Activated naive CD4-positive, alpha-beta T cell (primary cell): ENCODE measurements around the gene RSRC2.
A peak's percentile ranks its signal among the peaks of the same experiment; 100 is the strongest.
"Not testable (repeated sequence)": the region's sequence is repeated elsewhere in the genome, so short reads cannot be mapped to it uniquely, and the experiment has no call there.

Experiments used
- DNase-seq, 4 experiments: peaks; one replicate each; lab custom pipeline; 2025; lab: John Stamatoyannopoulos, UW

The RSRC2 gene

GRCh38 chr12:122486805-122487426, 39.8 kb downstream of the RSRC2 start:
- DNase-seq = no peak

GRCh38 chr12:122486360-122486759, 40.4 kb downstream of the RSRC2 start:
- DNase-seq = not testable (repeated sequence)

- not testable (repeated sequence) for DNase-seq
Observed at GRCh38 chr12:122484385-122484784, 42.4 kb downstream of the RSRC2 start.

- DNase-seq = no peak
Observed at GRCh38 chr12:122483969-122484368, 42.8 kb downstream of the RSRC2 start.

GRCh38 chr12:122481861-122482260, 44.9 kb downstream of the RSRC2 start:
- no peak for DNase-seq

GRCh38 chr12:122480753-122481152, 46.0 kb downstream of the RSRC2 start:
- no peak for DNase-seq

- DNase-seq = no peak
Observed at GRCh38 chr12:122474324-122474716, 52.4 kb downstream of the RSRC2 start.

GRCh38 chr12:122473543-122474323, 53.0 kb downstream of the RSRC2 start:
- DNase-seq = peak in 1 of 4 experiments; percentile 10

- no peak for DNase-seq
Observed at GRCh38 chr12:122471324-122472226, 55.2 kb downstream of the RSRC2 start.

GRCh38 chr12:122470576-122470975, 56.2 kb downstream of the RSRC2 start:
- DNase-seq = not testable (repeated sequence)

DNA sequence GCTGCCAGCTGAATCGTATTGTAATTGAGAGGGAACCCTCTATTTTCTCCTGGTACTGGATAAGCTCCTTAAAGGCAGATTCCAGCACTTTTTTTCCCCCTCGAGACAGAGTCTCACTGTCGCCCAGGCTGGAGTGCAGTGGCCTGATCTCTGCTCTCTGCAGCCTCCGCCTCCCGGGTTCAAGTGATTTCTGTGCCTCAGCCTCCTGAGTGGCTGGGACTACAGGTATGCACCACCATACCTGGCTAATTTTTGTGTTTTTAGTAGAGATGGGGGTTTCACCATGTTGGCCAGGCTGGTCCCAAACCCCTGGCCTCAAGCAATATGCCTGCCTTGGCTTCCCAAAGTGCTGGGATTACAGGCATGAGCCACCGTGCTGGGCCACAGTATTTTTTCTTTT, 56.9 kb downstream of the RSRC2 start:
- not testable (repeated sequence) for DNase-seq

GRCh38 chr12:122467983-122468382, 58.8 kb downstream of the RSRC2 start:
- DNase-seq = no peak

- DNase-seq = not testable (repeated sequence)
Observed at GRCh38 chr12:122464317-122465042, 62.3 kb downstream of the RSRC2 start.

- DNase-seq = no peak
Observed at GRCh38 chr12:122460641-122461040, 66.1 kb downstream of the RSRC2 start.

DNA sequence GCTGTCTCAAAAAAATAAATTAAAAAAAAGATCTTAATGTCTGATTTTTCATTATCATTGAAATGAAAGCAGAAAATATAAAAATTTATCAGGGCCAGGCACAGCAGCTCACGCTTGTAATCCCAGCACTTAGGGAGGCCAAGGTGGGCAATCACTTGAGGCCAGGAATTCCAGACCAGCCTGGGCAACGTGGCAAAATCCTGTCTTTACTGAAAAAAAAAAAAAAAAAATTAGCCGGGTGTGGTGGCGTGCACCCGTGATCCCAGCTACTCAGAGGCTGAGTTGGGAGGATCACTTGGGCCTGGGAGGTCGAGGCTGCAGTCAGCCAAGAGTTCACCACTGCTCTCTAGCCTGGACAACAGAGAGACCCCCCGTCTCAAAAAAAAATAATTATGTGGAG, 66.7 kb downstream of the RSRC2 start:
- no peak for DNase-seq

DNA sequence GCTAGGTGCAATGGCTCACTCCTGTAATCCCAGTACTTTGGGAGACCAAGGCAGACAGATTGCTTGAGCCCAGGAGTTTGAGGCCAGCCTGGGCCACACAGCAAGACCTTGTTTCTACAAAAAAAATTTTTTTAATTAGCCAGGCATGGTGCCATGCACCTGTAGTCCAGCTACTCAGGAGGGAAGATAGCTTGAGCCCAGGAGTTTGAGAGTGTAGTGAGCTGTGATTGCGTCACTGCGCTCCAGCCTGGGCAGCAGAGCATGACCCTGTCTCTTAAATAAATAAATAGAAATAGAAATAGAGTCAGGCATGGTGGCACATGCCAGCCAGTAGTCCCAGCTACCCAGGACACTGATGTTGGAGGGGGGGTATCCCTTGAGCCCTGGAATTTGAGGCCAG, 67.5 kb downstream of the RSRC2 start:
- DNase-seq = no peak

- DNase-seq = no peak
Observed at GRCh38 chr12:122458105-122459035, 68.4 kb downstream of the RSRC2 start.

- no peak for DNase-seq
Observed at GRCh38 chr12:122457627-122458026, 69.1 kb downstream of the RSRC2 start.

- DNase-seq = no peak
Observed at GRCh38 chr12:122454739-122455138, 72.0 kb downstream of the RSRC2 start.

- DNase-seq = no peak
Observed at GRCh38 chr12:122454250-122454721, 72.5 kb downstream of the RSRC2 start.
